GM19372 (cell line): Measurements from ENCODE around the gene SETD1B.
"Not testable (repeated sequence)": the region's sequence is repeated elsewhere in the genome, so short reads cannot be mapped to it uniquely, and the experiment has no call there.

ENCODE experiments used
- ATAC-seq: cut with Tn5 transposase; IDR thresholded peaks from one replicate; pipeline ENCODE4 v1.9.1; 2021; ENCODE audit warnings: mild to moderate bottlenecking, low read depth, moderate library complexity; ENCODE audit not compliant: unreplicated experiment

Gene SETD1B

GRCh38 chr12:121779422-121779895, 24.4 kb upstream of the SETD1B start:
- no peak for ATAC-seq

DNA sequence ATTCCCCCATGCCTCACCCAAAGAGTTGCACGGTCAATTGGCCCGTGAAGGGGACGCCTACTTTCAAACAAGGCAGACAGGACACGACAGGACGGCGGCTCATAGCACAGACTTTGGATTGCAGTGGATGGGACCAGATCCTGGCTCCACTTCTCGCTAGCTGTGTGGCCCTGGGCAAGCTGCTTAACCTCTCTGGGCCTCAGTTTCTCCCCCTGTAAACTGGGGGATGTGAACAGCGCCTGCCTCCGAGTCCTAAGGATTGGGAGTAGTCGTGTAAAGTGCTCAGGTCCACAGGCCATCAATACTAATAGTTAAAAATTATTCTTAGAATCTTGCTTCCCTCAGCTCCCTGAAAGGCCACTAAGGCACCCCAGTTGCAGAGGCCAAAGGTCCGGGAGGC, 23.4 kb upstream of the SETD1B start:
- ATAC-seq: no peak

- ATAC-seq: no peak
Observed at GRCh38 chr12:121781484-121781997, 22.3 kb upstream of the SETD1B start.

DNA sequence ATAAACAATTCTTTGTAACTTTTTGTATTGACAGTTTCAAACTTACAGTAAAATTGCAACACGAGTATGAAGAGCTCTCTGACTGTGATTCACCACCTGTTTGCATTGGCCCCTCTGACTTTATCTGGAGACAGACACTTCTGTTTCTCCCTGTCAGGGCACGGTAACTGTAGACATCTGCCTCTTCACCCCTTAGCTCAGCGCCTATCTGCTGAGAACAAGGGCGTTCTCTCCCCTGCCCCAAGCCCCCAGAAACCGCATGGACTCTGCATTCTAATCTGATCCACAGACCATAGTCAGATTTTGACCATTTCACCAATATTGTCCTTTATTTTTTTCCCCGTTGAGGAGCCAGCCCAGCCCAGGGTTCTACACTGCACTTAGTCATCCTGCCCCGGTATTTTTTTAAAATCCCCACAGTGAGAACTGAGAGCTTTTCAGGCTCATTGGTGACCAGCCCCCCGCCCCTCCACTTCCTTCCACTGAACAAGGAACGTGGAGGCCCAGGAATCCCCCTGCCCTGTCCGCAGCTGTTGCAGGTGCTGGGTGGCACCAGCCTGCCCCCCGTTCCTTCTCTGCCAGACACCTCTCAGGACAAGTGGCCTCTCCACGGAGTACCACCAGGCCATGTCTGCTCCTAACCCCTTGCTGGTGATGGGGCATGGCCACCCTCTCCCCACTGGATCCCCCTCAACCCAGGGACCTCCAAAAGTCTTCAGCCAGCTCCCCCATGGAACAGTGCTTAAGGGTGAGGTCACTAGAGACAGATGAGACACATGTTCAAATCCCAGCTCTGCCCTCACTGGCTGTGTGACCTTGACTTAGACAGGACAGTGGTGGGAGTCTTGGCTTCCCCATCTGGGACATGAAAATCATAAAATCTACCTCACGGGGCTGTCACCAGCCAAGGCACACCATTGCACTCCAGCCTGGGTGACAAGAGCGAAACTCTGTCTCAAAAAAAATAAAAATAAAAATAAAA, 21.5 kb upstream of the SETD1B start:
- no peak for ATAC-seq

DNA sequence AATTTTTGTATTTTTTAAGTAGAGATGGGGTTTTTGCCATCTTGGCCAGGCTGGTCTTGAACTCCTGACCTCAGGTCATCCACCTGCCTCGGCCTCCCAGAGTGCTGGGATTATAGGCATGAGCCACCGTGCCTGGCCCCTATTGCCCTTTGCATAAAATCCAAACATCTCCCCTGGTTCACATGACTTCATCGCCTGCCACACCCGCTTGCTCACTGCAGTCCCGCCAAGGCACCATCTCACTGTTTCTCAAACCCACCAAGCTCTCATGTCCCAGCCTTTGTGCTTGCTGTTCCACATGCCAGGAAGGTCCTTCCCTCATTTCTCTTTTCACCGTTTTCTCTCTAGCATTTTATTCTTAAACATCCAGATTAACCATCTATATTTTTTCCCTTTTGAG, 20.0 kb upstream of the SETD1B start:
- no peak for ATAC-seq

DNA sequence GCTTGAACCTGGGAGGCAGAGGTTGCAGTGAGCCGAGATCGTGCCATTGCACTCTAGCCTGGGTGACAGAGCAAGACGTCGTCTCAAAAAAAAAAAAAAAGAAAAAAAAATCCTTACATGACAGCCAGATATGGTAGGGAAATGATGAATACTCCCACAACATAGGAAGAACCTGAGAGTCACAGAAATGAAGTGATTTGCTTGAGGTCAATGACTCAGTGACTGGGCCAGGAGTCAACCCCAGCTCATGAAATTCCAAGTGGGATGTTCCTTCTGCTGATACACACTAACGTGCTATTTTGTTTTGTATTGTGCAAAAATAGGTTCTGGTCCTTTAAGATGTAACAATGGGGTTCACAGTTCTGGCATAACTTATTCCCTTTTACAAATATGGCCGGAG, 19.3 kb upstream of the SETD1B start:
- no peak for ATAC-seq

DNA sequence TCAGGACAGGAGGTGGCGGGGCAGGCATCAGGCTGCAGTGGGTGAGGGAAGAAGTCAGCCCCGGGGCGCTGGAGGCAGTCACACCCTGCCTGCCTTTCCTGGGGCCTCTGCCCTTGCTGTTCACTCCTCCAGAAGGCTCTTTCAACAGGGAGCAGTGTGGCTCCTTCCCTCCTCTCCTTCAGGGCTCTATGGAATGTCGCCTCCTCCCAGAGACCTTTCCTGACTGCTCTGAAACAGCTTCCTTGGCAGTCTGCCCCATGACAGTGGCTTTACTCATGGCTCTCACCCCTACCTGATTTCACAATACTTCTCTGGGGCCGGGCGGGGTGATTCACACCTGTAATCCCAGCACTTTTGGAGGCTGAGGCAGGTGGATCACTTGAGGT, 17.4 kb upstream of the SETD1B start:
- ATAC-seq: no peak

DNA sequence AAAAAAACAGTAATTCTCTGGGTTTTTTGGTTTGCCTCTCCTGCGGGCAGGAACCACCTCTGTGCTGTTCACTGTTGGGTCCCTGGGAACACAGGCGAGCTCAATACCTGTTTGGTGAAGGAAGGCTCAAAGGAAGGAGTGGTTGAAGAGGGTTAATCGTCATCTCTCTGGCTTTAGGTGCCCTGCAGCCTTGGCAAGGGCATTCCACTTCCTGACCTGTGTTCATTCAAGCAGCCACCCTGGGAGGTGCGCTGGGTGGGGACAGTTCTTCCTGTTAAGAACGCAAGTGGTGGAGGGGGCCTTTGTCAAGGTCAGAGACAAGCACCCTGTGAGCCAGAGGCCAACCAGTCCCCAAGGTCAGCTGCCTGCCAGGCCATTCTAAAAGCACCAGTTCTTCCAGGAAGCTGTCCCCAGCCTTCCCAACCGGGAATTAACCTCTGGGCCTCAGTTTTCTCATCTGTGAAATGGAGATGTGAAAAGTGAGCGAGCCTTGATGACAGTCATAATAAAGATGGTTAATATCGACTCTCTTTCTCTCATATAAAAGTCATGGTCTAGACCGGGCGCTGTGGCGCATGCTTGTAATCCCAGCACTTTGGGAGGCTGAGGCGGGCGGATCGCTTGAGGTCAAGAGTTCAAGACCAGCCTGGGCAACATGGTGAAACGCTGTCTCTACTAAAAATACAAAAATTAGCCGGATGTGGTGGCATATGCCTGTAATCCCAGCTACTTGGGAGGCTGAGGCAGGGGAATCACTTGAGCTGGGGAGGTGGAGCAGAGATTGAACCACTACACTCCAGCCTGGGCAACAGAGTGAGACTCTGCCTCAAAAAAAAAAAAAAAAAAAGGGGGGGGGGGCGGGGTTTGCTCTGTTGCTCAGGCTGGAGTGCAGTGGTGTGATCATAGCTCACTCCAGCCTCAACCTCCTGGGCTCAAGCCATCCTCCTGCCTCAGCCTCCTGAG, 16.5 kb upstream of the SETD1B start:
- no peak for ATAC-seq

DNA sequence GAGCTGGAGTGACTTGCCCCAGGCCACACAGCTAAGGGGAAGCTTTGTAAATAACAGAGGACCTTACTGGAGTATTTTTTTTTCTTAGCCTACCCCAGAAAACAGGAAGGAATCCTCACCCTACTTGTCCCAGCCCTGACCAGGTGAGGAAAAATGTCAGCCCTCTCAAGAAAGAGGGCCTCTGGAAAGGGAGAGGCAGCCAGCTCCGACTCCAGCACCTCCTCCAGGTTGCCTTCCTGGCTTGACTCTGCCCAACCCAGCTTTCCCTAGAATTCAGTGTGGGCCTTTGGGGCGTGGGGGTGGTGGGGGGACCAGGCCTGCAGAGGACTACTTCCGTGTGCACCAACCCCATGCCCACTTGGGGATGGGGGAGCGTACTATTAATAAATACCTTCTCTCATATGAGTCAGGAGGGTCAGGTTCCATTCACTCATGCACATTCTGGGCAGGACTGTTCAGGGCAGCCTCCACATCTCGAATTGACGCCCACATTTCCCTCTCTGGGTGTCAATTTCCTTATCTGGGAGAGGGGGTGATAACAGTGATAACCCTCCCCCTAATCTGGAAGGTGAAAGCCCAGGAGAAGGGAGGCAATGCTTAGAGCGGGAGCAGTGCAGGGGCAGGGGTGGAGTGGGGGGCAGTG, 15.5 kb upstream of the SETD1B start:
- no peak for ATAC-seq

DNA sequence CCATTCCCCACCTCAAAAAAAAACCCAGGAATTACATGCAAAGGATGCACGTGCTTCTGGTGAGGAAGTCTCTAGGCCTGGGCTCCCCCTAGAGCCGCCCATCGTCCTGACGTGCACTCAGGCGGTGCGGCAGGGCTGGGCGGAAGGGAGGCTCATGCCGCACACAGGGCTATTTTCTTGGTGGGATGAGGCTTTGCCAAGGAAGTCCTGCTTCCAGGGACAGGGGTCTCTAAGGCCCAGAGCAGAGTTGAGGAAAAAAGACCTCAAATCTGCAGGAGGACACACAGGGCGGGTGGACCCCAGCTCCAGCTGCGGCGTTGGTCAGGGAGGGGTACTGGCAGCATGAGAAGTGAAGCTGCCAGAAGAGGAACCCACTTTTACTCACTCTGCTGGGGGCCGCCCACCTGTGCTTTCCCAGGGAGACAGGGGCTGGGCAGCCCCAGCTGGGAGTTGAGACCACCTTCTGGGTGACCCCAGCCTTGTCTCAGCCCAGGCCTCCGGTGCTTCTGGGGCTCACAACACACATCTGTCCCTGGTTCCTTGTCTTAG, 14.5 kb upstream of the SETD1B start:
- peak; percentile 3 for ATAC-seq

DNA sequence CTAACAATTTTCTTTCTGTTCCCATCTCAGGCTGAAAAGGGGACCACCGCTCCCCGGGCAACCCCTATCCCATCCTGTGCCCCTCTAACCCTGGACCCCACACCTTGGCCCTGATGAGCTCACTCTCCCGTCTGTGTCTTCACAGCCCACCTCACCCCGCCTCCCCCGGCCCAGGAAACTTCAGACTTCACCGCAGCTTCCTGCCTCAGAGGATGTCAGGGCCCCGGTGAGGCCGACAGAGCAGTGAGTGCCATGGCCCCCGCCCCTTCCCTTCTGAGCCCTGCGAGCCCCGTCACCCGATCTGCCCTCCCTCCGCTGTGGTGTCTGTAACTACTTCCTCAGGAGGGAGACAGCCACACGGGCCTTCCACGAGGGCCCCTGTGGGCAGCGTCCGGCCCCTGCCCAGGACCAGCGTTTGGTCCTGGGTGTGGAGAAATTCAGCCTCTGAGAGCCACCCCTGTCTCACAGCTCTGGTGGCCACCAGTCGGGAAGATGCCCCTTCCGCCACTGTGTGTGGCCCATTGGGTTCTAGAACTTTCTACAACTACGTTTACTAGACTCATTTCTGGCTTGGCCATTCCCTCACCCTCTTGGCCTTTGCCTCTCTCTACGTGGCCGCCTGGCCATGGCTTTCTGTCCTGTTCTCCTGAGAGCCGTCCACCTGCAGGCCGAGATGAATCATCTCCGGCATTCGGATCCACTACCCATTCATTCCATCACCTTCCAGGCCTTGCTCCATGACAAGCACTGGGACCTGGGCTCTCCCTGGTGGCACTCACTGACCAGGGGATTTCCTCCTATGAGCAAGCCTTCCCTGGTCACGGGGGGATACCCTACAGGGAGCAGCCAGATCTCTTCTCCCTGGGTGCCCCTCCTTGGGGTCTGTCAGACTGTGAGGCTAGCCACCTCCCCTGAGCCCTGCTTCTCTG, 13.7 kb upstream of the SETD1B start:
- ATAC-seq: peak; percentile 32

GRCh38 chr12:121790785-121791184, 13.0 kb upstream of the SETD1B start:
- not testable (repeated sequence) for ATAC-seq

GRCh38 chr12:121791671-121792551, 11.9 kb upstream of the SETD1B start:
- ATAC-seq: no peak

- ATAC-seq: no peak
Observed at GRCh38 chr12:121792607-121793439, 11.0 kb upstream of the SETD1B start.

- peak; percentile 25 for ATAC-seq
Observed at GRCh38 chr12:121793440-121793837, 10.4 kb upstream of the SETD1B start, which contains the start of gene RHOF. Gene RHOF (minus strand): TSS chr12:121793688. CDS start chr12:121793633, 55 bp downstream.

DNA sequence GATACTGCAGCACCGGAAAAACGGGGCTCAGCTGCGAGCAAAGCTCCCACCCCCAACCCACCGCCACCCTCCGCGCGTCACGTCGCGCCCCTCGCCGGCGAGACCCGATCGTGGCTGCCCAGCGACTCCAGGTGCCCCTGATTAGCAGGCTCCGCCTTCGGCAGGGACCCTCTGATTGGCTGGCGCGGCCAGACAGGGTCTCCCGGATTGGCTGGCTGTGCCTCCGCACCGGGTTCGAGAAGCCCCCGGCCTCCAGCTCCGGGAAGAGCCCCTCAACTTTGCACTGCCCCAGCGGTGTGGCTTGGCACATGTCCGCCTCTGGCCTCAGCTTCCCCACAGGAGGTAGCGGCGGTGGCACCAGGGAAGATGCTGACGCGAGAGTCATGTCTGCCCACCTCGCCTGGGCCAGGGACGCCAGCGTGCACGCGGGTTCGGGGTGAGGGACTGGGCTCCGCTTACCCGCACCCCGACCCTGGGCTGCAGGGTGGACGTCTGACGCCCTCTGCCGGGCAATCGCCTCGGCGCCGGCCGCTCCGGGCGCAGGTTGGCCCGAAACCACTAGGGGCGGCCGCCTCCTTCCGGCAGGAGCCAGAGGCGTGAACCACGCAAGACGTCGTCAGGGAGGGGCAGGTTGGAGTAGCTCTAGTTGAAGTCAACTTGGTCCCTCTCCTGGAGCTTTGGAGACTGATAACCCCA, 9.8 kb upstream of the SETD1B start:
- ATAC-seq: peak; percentile 53
